T follicular helper cell (primary cell): Measurements from ENCODE around the gene MINPP1.
"Not testable (repeated sequence)": the region's sequence is repeated elsewhere in the genome, so short reads cannot be mapped to it uniquely, and the experiment has no call there.

ENCODE experiments used
- DNase-seq: peaks from one replicate; pipeline ENCODE4 v3.0.0-alpha.2; 2020; ENCODE audit warnings: low read depth
- total RNA-seq, 2 experiments: gene quantifications; one replicate each; lab custom pipeline; 2026; lab: John Stamatoyannopoulos, UW

Gene MINPP1, protein sequence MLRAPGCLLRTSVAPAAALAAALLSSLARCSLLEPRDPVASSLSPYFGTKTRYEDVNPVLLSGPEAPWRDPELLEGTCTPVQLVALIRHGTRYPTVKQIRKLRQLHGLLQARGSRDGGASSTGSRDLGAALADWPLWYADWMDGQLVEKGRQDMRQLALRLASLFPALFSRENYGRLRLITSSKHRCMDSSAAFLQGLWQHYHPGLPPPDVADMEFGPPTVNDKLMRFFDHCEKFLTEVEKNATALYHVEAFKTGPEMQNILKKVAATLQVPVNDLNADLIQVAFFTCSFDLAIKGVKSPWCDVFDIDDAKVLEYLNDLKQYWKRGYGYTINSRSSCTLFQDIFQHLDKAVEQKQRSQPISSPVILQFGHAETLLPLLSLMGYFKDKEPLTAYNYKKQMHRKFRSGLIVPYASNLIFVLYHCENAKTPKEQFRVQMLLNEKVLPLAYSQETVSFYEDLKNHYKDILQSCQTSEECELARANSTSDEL
- 15.2 to 18.1 reads per million in 2 experiments for total RNA-seq

GRCh38 chr10:87504640-87505365, at the start of gene MINPP1:
Gene MINPP1, plus strand, starts transcription at chr10:87504893. Its CDS starts 23 bp downstream, at chr10:87504916.
- DNase-seq = peak; percentile 24

GRCh38 chr10:87456586-87457220, 48.0 kb upstream of the MINPP1 start:
- not testable (repeated sequence) for DNase-seq

GRCh38 chr10:87461751-87462150, 42.9 kb upstream of the MINPP1 start:
- DNase-seq = not testable (repeated sequence)

DNA sequence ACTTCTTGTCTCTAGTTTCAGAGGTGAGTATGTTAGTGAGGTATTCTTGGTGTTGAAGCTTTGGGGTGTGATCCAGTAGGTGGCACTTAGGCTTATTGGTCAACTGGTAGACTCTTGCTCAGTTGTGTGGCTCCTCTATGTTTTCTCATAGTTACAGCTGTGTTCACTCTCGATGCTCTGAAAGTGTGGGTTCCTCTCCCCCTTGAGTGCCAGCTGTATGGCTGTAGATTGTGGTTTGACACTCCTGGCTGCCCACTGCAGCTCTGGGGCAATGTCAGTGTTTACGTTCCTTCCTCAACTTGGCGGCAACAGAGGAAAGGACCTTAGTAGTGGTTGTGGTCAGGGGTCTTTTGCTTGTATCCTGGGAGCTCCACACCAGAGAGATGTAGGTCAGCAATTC, 37.8 kb upstream of the MINPP1 start:
- not testable (repeated sequence) for DNase-seq

DNA sequence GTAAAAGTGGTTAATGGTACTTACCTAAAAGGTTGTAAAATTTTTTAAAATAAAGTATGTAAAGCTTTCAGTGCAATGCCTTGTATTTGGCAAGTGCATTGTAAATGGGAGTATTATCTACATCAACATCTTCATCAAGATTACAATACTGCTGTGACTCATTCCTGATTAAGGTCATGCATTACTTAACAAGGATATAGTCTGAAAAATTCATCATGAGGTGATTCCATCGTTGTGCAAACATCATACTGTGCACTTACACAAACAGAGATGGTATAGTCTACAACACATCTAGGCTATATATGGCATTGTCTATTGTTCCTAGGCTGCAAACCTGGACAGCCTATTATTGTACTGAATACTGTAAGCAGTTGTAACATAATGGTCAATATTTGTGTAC, 16.0 kb upstream of the MINPP1 start:
- not testable (repeated sequence) for DNase-seq

DNA sequence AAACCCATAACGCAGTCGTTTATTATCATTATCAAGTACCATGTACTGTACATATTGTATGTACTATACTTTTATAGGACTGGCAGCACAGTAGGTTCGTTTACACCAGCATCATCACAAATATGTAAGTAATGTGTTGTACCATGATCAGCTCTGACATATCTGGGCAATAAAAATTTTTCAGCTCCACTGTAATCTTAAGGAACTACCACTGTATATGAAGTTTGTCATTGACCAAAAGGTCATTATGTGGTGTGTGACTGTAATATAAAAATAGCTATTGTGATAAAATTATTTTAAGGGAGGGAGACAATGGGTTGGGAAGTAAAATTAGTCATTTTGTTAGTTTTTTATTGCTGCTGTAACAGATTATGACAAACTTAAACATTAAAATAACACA, 14.4 kb upstream of the MINPP1 start:
- not testable (repeated sequence) for DNase-seq

DNA sequence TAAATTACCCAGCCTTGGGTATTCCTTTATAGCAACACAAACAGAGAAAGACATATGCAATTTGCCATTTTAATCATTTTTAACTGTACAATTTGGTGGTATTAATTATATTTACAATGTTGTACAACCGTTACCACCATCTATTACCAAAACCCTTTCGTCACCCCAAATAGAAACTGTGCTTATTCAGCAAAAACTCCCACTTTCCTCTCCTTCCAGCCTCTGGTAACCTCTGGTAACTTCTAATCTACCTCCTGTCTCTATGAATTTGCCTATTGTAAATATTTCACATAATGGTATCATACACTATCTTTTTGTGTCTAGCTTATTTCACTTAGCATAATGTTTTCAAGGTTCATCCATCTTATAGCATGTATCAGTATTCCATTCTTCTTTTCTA, 12.2 kb upstream of the MINPP1 start:
- not testable (repeated sequence) for DNase-seq

GRCh38 chr10:87495446-87495845, 9.2 kb upstream of the MINPP1 start:
- DNase-seq = not testable (repeated sequence)

GRCh38 chr10:87497386-87497785, 7.3 kb upstream of the MINPP1 start:
- not testable (repeated sequence) for DNase-seq

GRCh38 chr10:87498106-87498789, 6.4 kb upstream of the MINPP1 start:
- DNase-seq = not testable (repeated sequence)

DNA sequence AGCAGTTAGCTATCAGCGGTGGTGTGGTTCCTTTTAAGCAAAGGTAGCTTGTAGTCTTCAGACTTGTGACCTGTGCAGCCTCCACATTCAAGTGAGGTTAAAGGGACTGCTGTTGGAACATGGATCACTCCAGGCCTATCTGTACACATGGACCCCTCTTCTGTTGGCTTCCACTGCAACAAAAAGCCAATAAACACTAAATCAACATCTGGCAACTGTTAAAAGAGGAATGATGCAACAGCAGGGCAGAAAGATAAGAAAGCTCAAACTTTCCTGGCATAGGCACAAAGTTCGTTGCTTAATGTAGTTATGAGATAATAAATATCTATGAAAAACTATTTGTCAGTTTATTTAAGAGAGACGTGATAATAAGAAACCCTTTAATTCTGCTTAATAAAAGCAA, 4.0 kb upstream of the MINPP1 start:
- DNase-seq = no peak

GRCh38 chr10:87503401-87503800, 1.3 kb upstream of the MINPP1 start:
- no peak for DNase-seq

DNA sequence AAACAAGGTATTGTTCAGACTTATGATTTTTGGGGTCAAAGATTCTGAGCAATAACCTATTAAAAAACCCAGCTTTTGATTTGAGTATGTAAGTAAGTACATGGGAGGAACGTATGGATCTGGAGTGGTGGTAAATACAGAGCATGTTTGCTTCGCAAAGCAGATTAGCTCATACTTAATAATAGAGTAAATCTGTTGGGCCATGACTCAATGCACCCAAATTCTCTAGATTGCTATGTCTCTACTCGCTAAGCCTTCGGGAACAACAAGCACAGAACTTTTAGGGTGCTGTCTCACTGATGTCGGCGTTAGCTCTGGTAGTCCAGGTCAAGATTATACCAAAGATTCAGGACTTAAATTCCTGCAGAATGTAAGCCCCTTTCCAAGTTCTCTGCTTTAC, 807 bp upstream of the MINPP1 start:
- no peak for DNase-seq

- DNase-seq = no peak
Measured at GRCh38 chr10:87504307-87504639, 420 bp upstream of the MINPP1 start.

DNA sequence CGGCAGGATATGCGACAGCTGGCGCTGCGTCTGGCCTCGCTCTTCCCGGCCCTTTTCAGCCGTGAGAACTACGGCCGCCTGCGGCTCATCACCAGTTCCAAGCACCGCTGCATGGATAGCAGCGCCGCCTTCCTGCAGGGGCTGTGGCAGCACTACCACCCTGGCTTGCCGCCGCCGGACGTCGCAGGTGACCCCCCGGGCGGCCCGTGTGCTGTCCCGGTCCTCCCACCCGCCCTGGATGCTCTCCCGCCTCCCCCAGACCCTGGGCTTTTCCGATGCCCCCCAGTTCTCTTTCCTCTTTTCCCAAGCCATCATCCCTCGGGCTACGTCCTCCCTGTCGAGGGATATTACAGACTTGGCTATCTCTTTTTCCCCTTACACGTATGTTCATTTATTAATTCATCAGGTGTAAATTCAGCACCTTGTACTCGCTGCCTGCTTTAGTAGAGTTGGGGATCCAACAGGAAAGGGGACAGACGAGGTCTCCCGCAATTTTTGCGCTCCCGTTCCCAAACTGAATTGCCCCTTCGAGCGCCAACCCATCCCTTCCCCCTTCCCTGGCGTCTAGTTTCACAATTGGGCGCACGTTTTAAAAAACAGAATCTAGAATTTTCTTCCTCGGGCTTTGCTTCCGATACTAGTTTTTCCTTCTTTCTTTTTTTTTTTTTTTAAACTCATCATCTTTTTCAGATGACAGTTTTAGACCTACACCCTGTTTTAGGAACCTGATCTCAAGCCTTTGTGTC, 846 bp downstream of the MINPP1 start:
- DNase-seq = peak; percentile 12

- no peak for DNase-seq
Measured at GRCh38 chr10:87506956-87507355, 2.3 kb downstream of the MINPP1 start.

DNA sequence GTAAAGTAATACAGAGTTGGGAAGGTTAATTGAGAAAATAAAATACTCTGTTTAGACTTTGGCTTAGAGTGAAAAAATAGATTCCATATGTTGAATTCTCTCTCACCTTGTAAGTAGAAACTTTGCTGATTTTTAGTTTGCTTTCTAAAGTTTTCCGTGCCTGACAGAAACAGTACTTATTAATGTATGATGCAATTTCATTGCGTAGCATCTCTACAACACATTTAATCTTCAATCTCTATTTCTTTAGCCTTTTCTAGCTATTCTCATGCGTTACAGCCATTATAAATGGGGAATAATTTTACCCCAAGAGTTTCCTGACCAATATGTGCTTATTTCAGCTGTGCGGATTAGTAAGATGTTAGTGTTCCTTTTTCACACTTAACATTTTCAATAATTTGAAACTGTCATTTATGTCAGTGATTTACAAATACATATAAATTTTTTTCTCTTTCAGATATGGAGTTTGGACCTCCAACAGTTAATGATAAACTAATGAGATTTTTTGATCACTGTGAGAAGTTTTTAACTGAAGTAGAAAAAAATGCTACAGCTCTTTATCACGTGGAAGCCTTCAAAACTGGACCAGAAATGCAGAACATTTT, 3.3 kb downstream of the MINPP1 start:
- DNase-seq = no peak

GRCh38 chr10:87508837-87509236, 4.1 kb downstream of the MINPP1 start:
- no peak for DNase-seq

DNA sequence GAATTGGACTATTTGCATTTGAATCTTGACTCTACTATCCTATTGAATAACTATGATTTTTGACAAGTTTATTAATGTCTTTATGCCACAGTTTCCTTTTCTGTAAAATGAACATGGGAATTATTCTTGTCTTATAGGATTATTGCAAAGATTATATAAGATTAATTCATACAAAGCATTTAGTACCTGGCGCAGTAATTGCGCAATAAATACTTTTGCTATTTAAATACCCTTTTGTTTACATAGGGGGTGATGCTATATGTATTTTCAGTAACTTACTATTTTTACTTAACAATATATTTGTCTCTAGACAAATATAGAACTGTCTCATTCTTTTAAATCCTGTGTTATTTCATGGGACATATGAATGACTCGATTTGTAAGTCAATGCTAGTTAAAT, 5.3 kb downstream of the MINPP1 start:
- DNase-seq = no peak

GRCh38 chr10:87511526-87511925, 6.8 kb downstream of the MINPP1 start:
- DNase-seq = no peak

DNA sequence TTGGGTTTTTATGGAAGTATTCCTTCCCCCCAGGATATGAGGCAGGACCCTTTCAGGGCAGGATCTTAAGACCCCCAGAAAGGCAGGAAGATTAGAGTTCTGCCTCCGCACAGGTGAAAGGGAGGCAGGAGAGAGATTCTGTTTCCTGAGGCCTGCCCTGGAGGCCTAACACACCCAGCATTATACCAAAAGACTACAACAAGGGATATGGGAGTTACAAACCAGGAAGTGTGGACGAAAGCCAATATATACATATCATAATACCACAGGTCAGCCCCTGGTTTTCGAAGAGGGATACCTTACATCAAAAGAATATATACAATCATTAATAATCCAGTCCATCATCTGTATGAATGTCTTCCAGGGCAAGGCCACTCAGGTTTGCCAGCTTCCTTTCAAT, 14.2 kb downstream of the MINPP1 start:
- DNase-seq = no peak
